Inflammatory macrophage (primary cell): ENCODE measurements around the gene SNHG17.

Experiments used
- DNase-seq, 2 donors: peaks; one replicate each; pipeline ENCODE4 v3.0.0-alpha.2; 2020 to 2022

Gene SNHG17

DNA sequence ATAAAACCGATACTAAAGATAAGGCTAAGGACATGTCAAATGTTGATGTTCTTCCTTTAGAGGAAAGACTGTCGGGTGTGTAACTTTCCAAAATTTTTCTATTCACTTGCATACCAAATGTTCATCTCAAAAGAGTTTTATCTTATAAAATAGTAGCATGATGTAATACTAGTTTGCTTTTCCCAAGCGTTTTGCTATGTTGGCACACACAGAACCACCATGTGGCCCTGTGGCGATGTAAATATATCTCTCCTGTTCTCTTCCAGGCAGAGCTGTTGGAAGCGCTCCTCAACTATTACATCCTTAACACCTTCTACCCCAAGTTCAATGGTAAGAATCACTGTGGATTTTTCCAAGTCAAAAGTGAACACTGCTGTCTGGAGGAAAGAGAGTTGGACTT, 62.3 kb downstream of the SNHG17 start:
- DNase-seq, result no peak
